Nephron progenitor cell (in vitro differentiated cells): Measurements from ENCODE around the gene IL3RA.
"Not testable (repeated sequence)": the region's sequence is repeated elsewhere in the genome, so short reads cannot be mapped to it uniquely, and the experiment has no call there.

Experiments
- DNase-seq: peaks from one replicate; pipeline ENCODE4 v3.0.0; 2021
- H3K27ac Mint-ChIP-seq: 2 replicates; pipeline ENCODE4 v1.8.0; 2021; ENCODE audit warnings: mild to moderate bottlenecking, moderate library complexity, mixed read lengths
- H3K27me3 Mint-ChIP-seq: 2 replicates; pipeline ENCODE4 v1.8.0; 2021; ENCODE audit warnings: mild to moderate bottlenecking, low read depth, mixed read lengths; ENCODE audit not compliant: poor library complexity
- H3K36me3 Mint-ChIP-seq: 2 replicates; pipeline ENCODE4 v1.8.0; 2021; ENCODE audit warnings: low read depth, mixed read lengths
- H3K4me1 Mint-ChIP-seq: 2 replicates; pipeline ENCODE4 v1.8.0; 2021; ENCODE audit warnings: mixed read lengths
- H3K4me3 Mint-ChIP-seq: 2 replicates; pipeline ENCODE4 v1.8.0; 2021; ENCODE audit warnings: mild to moderate bottlenecking, moderate library complexity, mixed read lengths
- H3K9me3 Mint-ChIP-seq: 2 replicates; pipeline ENCODE4 v1.8.0; 2021; ENCODE audit warnings: mild to moderate bottlenecking, moderate library complexity, mixed read lengths
- CTCF ChIP-seq: fragments of 200-600 bp; sonication (generic); IDR thresholded peaks from 2 replicates; pipeline ENCODE4 v1.5.0; 2021; ENCODE audit warnings: antibody characterized with exemption

IL3RA gene

GRCh38 chrX:1401611-1402430, 65.2 kb downstream of the IL3RA start:
- no peaks in the 10 kb centered on the region for H3K9me3 Mint-ChIP-seq
- no peaks in the 10 kb centered on the region for H3K27me3 Mint-ChIP-seq
- no peak overlapping the region for H3K4me3 Mint-ChIP-seq
- DNase-seq: no peak
- no peaks in the 10 kb centered on the region for H3K4me1 Mint-ChIP-seq
- H3K27ac Mint-ChIP-seq: no peak overlapping the region
- H3K36me3 Mint-ChIP-seq: peaks cover 2% of the 10 kb centered on the region
- no peak for TF ChIP-seq CTCF

GRCh38 chrX:1403228-1403627, 66.6 kb downstream of the IL3RA start:
- TF ChIP-seq CTCF: no peak
- no peaks in the 10 kb centered on the region for H3K9me3 Mint-ChIP-seq
- no peaks in the 10 kb centered on the region for H3K27me3 Mint-ChIP-seq
- H3K27ac Mint-ChIP-seq: no peak overlapping the region
- DNase-seq: no peak
- no peaks in the 10 kb centered on the region for H3K36me3 Mint-ChIP-seq
- no peak overlapping the region for H3K4me3 Mint-ChIP-seq
- H3K4me1 Mint-ChIP-seq: no peaks in the 10 kb centered on the region

- H3K36me3 Mint-ChIP-seq, H3K27ac Mint-ChIP-seq, H3K4me1 Mint-ChIP-seq, H3K4me3 Mint-ChIP-seq, DNase-seq, H3K9me3 Mint-ChIP-seq, H3K27me3 Mint-ChIP-seq: not testable (repeated sequence)
These were observed 67.3 kb downstream of the IL3RA start for GRCh38 chrX:1403867-1404266.

- not testable (repeated sequence) for H3K9me3 Mint-ChIP-seq, H3K4me3 Mint-ChIP-seq, DNase-seq
These were observed 69.2 kb downstream of the IL3RA start for GRCh38 chrX:1405769-1406168.

DNA sequence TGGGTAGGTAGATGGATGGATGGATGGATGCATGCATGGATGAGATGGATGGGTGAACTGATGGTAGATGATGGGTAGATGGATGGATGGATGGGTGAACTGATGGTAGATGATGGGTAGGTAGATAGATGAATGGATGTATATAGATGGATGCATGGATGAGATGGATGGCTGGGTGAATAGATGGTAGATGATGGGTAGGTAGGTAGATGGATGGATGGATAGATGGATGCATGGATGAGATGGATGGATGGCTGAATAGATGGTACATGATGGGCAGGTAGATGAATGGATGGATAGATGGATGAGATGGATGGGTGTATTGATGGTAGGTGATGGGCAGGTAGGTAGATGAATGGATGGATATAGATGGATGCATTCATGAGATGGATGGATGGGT, 70.5 kb downstream of the IL3RA start:
- no peak for TF ChIP-seq CTCF
- H3K9me3 Mint-ChIP-seq: no peaks in the 10 kb centered on the region
- no peak overlapping the region for H3K4me3 Mint-ChIP-seq
- no peak for DNase-seq
- H3K27me3 Mint-ChIP-seq: peaks cover 2% of the 10 kb centered on the region
- no peak overlapping the region for H3K27ac Mint-ChIP-seq
- H3K36me3 Mint-ChIP-seq: no peaks in the 10 kb centered on the region
- no peaks in the 10 kb centered on the region for H3K4me1 Mint-ChIP-seq

More at GRCh38 chrX:1405769-1406168, 69.2 kb downstream of the IL3RA start:
- not testable (repeated sequence) for H3K36me3 Mint-ChIP-seq, H3K27me3 Mint-ChIP-seq, H3K4me1 Mint-ChIP-seq, H3K27ac Mint-ChIP-seq

GRCh38 chrX:1411326-1411725, 74.7 kb downstream of the IL3RA start:
- TF ChIP-seq CTCF: no peak
- Mint-ChIP-seq H3K4me3 (no peak overlapping the region), H3K4me1 (no peaks in the 10 kb centered on the region), H3K27ac (peak overlapping the region; percentile 90), H3K9me3 (no peaks in the 10 kb centered on the region), H3K36me3 (peaks cover 23% of the 10 kb centered on the region), H3K27me3 (peaks cover 12% of the 10 kb centered on the region)
- no peak for DNase-seq

DNA sequence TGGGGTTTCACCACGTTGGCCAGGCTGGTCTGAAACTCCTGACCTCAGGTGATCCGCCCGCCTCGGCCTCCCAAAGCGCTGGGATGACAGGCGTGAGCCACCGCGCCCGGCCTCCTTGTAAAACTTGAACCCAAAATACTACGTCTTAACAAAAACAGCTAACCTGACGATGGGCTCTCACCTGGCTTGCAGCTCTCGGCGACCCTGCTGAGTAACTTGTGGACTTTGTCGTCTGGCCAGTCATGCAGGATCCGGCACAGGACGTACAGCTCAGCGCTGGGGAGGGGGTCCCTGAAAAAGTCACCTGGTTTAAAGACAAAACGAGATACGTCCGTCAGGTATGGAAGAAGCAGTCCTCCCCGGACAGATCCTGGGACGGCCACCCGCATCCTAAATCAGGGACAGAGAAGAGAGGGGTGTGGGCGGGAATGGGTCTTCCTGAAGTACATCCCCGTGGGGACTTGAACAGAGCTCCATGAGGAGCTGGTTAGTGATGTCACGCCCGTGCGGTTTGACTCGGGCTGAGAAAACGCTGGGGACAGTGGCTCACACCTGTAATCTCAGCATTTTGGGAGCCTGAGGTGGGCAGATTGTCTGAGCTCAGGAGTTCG, 76.1 kb downstream of the IL3RA start:
- Mint-ChIP-seq H3K36me3 (peaks cover 23% of the 10 kb centered on the region), H3K9me3 (no peaks in the 10 kb centered on the region), H3K4me1 (no peaks in the 10 kb centered on the region), H3K27ac (no peak overlapping the region), H3K4me3 (no peak overlapping the region), H3K27me3 (peaks cover 12% of the 10 kb centered on the region)
- DNase-seq: no peak
- TF ChIP-seq CTCF: no peak
